Measurements from ENCODE around the gene TAS2R40.
A peak's percentile ranks its signal among the peaks of the same experiment; 100 is the strongest.
"Not testable (repeated sequence)": the region's sequence is repeated elsewhere in the genome, so short reads cannot be mapped to it uniquely, and the experiment has no call there.

TAS2R40 gene

DNA sequence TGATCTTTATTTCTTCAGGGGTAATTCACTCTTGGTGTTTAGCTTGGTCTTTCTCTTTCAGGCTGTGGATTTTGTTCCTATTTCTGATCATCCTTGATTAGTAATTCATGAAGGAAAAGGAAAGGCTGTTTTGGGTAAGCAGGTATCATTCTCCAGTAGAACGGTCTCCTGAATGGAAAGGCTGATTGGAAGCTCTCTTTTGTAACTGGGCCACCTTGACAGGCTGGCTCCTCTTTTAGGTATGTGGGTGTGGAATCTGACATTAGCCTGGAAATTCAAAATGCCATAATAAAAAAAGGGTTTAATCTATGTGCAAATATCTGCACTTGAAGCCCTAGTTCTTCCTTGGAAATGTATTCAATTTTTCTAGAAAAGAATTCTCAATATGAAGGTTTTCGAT lies 19.7 kb upstream of the TAS2R40 start:
- no peak for DNase-seq (ENCODE audit: insufficient read length, low spot score)
- FAIRE-seq: no peak
- TF ChIP-seq POU2F2 (IDR thresholded peaks at IDR 0.05; ENCODE audit: low read depth, low read length): no peak

DNA sequence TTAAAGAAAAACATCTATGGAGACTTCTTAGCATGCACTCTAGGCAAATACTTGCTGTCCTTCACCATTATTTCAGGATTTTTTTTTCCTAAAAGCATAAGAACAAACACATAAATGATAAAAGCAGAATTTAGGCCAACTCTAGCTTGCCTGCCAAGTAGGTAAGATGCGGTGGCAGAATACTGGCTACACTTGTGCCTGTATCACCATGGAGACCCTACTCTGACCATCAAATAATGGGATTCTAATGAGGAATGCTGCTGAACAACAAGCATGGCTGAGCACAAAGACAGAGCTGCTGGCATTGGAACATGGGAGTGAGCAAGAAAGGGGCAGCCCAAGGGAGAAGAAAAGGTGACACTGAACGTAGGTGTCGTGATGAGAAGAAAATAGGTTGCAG lies 18.5 kb upstream of the TAS2R40 start:
- FAIRE-seq (no peak), DNase-seq (ENCODE audit: insufficient read length, low spot score) (no peak)
- TF ChIP-seq POLR2A (IDR thresholded peaks at IDR 0.05; ENCODE audit: low read depth, low read length): no peak
- TF ChIP-seq PAX5 (IDR thresholded peaks at IDR 0.05; ENCODE audit: insufficient read depth, low read length, severe bottlenecking): no peak
- no peak for TF ChIP-seq TAF1 (IDR thresholded peaks at IDR 0.05; ENCODE audit: low read depth, low read length)
- TF ChIP-seq SPI1 (IDR thresholded peaks at IDR 0.05; ENCODE audit: low read depth, low read length): no peak
- TF ChIP-seq POU2F2 (IDR thresholded peaks at IDR 0.05; ENCODE audit: low read depth, low read length): no peak
- no peak for TF ChIP-seq POLR2AphosphoS5 (IDR thresholded peaks at IDR 0.05; ENCODE audit: low read depth, low read length)

DNA sequence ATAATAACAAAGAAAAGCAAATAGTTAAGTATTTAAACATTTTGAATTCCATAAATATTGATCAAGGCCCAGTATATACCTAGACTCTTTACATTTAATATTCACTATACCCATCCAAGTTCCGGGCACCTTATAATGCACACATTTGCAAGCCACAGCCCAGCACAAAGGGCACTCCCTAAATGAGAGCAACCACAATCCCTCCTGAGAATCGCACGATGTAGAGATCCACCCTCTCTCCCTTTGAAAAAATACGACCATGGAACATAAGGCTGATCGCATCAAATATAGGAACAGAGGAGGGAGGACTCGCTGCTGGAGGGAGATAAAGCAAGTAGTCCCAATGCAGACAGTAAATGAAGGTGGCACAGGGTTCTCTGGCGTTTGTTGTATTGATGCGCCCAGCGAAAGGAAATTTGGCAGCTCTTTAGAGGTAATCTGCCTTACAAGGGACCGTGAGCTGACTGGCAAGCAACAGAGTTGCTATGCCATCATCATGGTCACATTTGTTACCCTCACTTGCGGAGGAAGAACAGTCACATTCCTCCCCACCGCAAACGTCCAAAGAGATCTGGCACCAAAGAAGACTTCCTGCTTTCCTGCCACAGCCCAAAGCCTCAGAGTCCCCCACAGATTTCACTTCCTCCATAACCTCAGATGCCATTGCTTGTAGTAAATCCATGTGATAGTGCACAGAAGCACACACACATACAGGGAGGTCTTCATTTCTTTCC lies 16.1 kb upstream of the TAS2R40 start:
- FAIRE-seq (peak; percentile 93), DNase-seq (ENCODE audit: insufficient read length, low spot score) (peak; percentile 28)
- no peak for TF ChIP-seq TAF1 (IDR thresholded peaks at IDR 0.05; ENCODE audit: low read depth, low read length)
- no peak for TF ChIP-seq POLR2AphosphoS5 (IDR thresholded peaks at IDR 0.05; ENCODE audit: low read depth, low read length)
- peak; percentile 95 for TF ChIP-seq SPI1 (IDR thresholded peaks at IDR 0.05; ENCODE audit: low read depth, low read length)
- TF ChIP-seq POU2F2 (IDR thresholded peaks at IDR 0.05; ENCODE audit: low read depth, low read length): no peak

DNA sequence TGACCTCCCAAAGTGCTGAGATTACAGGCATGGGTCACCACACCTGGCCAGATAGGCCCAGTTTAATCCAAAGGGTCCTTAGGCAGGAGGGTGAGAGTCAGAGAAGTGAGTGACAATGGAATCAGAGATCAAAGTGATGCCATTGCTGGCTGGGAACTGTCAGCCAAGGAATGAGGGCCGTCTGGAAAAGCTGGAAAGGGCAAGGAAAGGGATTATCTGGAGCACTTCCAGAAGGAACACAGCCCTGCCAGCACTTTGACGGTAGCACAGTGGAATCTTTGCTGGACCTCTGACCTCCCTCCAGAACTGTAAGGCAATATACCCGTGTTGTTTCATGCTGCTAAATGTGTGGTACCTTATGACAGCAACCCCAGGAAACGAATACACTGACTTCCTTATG lies 11.3 kb upstream of the TAS2R40 start:
- TF ChIP-seq SPI1 (IDR thresholded peaks at IDR 0.05; ENCODE audit: low read depth, low read length) (no peak), TAF1 (IDR thresholded peaks at IDR 0.05; ENCODE audit: low read depth, low read length) (no peak), POLR2AphosphoS5 (IDR thresholded peaks at IDR 0.05; ENCODE audit: low read depth, low read length) (no peak), POLR2A (IDR thresholded peaks at IDR 0.05; ENCODE audit: low read depth, low read length) (no peak), POU2F2 (IDR thresholded peaks at IDR 0.05; ENCODE audit: low read depth, low read length) (no peak), PAX5 (IDR thresholded peaks at IDR 0.05; ENCODE audit: insufficient read depth, low read length, severe bottlenecking) (no peak)
- no peak for FAIRE-seq
- DNase-seq (ENCODE audit: insufficient read length, low spot score): no peak

DNA sequence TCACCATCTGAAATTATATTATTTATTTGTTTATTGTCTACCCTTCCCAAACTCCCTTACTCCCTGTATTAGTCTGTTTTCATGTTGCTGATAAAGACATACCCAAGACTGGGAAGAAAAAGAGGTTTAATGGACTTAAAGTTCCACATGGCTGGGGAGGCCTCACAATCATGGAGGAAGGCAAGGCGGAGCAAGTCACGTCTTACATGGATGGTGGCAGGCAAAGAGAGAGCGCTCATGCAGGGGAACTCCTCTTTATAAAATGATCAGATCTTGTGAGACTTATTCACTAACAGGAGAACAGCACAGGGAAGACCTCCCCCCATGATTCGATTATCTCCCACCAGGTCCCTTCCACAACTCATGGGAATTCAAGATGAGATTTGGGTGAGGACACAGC lies 8.4 kb upstream of the TAS2R40 start:
- FAIRE-seq; DNase-seq (ENCODE audit: insufficient read length, low spot score): not testable (repeated sequence)

DNA sequence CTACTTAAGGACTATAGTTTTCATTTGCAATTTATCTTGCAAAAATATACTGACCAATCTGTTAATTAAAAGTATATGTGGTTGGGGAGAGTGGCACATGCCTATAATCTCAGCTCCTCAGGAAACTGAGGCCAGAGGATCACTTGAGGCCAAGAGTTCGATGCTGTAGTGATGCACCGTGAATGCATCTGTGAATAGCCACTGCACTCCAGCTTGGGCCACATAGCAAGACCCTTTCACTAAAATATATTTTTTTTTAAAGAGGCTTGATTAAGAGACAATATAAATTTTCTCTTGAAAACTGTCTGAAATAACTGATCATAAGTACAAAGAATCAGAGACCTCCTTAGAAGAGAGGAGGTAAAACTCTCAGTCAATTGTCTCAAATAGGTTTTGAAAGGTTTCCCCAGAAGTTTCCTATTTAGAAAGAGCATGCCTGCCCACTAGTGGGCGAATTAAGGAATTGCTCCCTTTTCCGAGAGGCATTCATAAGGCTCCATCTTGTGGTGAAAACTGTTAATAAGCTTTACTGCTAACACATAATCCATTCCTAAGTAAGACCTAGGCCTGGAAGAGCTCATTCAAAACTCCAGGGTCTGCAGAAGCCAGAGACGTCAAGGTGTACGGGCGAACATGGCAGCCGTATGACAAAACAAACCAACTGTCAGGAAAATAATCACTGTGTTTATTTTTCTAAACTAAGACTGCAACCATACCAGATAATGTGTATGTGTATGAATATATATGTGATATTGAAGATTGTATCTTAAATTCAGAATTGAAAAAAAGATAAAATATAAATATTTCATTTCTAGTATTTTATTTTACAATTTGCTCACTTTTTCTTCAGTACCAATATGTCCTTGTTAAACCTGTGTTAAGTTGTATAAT lies 6.8 kb upstream of the TAS2R40 start:
- no peak for TF ChIP-seq POU2F2 (IDR thresholded peaks at IDR 0.05; ENCODE audit: low read depth, low read length)
- TF ChIP-seq PAX5 (IDR thresholded peaks at IDR 0.05; ENCODE audit: insufficient read depth, low read length, severe bottlenecking): no peak
- TF ChIP-seq POLR2AphosphoS5 (IDR thresholded peaks at IDR 0.05; ENCODE audit: low read depth, low read length): no peak
- TF ChIP-seq TAF1 (IDR thresholded peaks at IDR 0.05; ENCODE audit: low read depth, low read length): no peak
- TF ChIP-seq POLR2A (IDR thresholded peaks at IDR 0.05; ENCODE audit: low read depth, low read length): no peak
- no peak for TF ChIP-seq SPI1 (IDR thresholded peaks at IDR 0.05; ENCODE audit: low read depth, low read length)
- peak; percentile 41 for DNase-seq (ENCODE audit: insufficient read length, low spot score)
- FAIRE-seq: peak; percentile 82

DNA sequence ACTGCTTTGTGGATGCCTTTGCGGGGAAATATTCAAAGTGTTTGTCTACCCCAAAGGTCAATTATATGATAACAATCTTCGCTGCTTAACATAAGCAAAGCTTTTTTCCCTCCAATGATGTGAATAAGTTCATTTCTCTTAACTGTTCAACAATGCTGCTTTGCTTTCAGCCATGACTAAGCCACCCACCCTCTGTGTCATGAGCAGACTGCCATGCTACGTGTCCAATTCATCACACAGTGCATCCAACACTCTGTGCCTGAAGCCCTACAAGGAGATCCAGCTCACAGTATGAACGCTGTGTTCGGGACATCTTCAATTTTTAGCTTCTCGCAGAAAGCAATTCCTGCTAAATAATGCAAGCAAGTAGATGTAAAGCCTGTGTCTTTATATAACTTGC lies 5.7 kb upstream of the TAS2R40 start:
- DNase-seq (ENCODE audit: insufficient read length, low spot score): no peak
- FAIRE-seq: no peak
- TF ChIP-seq TAF1 (IDR thresholded peaks at IDR 0.05; ENCODE audit: low read depth, low read length): no peak
- TF ChIP-seq POU2F2 (IDR thresholded peaks at IDR 0.05; ENCODE audit: low read depth, low read length): no peak
- TF ChIP-seq PAX5 (IDR thresholded peaks at IDR 0.05; ENCODE audit: insufficient read depth, low read length, severe bottlenecking): no peak
- no peak for TF ChIP-seq POLR2AphosphoS5 (IDR thresholded peaks at IDR 0.05; ENCODE audit: low read depth, low read length)
- TF ChIP-seq POLR2A (IDR thresholded peaks at IDR 0.05; ENCODE audit: low read depth, low read length): no peak
- TF ChIP-seq SPI1 (IDR thresholded peaks at IDR 0.05; ENCODE audit: low read depth, low read length): no peak

DNA sequence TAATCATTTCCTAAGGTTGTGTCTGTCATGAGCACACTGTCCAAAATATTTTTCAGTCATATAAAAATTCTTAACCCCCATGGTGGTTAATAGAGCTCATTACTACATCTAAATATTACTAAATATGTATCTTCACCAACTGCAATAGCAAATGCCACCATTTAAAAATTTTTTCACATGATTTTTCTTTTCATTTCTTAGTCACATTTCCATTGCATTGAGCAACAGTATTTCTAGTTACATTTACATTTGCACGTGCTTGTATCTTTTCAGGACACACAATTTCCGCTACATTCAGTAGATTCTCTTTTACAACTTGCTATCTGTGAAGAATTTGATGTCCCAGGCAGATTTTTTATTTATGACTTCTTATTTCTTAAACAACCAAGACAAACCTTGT lies 5.2 kb upstream of the TAS2R40 start:
- FAIRE-seq (no peak), DNase-seq (ENCODE audit: insufficient read length, low spot score) (no peak)
- no peak for TF ChIP-seq PAX5 (IDR thresholded peaks at IDR 0.05; ENCODE audit: insufficient read depth, low read length, severe bottlenecking)
- no peak for TF ChIP-seq POLR2A (IDR thresholded peaks at IDR 0.05; ENCODE audit: low read depth, low read length)
- no peak for TF ChIP-seq POU2F2 (IDR thresholded peaks at IDR 0.05; ENCODE audit: low read depth, low read length)
- no peak for TF ChIP-seq SPI1 (IDR thresholded peaks at IDR 0.05; ENCODE audit: low read depth, low read length)
- no peak for TF ChIP-seq POLR2AphosphoS5 (IDR thresholded peaks at IDR 0.05; ENCODE audit: low read depth, low read length)
- no peak for TF ChIP-seq TAF1 (IDR thresholded peaks at IDR 0.05; ENCODE audit: low read depth, low read length)

DNA sequence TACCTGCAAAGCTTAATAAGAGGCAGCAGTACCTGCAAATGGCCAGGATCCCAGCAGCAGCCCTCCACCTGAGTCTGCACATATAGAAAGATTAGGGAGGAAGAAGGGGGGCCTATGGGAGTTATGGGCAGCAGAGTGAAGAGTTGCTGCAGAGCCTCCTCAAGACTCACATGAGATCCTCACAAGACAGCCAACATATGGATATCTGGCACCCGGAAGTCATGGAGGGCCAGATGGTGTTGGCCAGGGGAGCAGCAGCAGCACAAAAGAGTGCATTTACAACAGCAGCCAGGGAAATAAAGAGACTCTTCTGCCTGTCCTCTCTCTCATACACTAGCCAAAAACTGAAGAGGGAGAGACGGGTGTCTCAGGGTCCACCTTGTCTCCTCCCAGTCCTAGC lies 4.0 kb upstream of the TAS2R40 start:
- TF ChIP-seq SPI1 (IDR thresholded peaks at IDR 0.05; ENCODE audit: low read depth, low read length) (no peak), TAF1 (IDR thresholded peaks at IDR 0.05; ENCODE audit: low read depth, low read length) (no peak), PAX5 (IDR thresholded peaks at IDR 0.05; ENCODE audit: insufficient read depth, low read length, severe bottlenecking) (no peak), POLR2A (IDR thresholded peaks at IDR 0.05; ENCODE audit: low read depth, low read length) (no peak), POU2F2 (IDR thresholded peaks at IDR 0.05; ENCODE audit: low read depth, low read length) (no peak), POLR2AphosphoS5 (IDR thresholded peaks at IDR 0.05; ENCODE audit: low read depth, low read length) (no peak)
- no peak for DNase-seq (ENCODE audit: insufficient read length, low spot score)
- FAIRE-seq: no peak

DNA sequence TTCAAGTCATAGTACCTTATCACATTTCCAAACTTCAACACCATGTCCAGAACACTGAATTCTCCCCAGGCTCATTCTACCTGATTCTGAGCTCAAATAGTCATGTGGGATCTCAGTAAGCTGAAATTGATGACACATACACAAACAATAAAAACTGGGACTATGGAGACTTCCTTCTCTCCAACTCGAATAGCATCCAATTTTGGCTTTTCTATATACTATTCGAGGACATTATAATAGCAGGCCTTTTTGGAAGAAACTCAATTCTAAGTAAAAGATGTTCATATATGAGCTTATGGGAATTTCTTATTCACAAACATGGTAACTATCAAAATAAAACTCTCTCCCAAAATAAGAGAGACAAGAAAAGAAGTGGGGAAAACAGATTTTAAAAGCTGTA lies 551 bp upstream of the TAS2R40 start:
- no peak for TF ChIP-seq PAX5 (IDR thresholded peaks at IDR 0.05; ENCODE audit: insufficient read depth, low read length, severe bottlenecking)
- no peak for TF ChIP-seq SPI1 (IDR thresholded peaks at IDR 0.05; ENCODE audit: low read depth, low read length)
- no peak for TF ChIP-seq POU2F2 (IDR thresholded peaks at IDR 0.05; ENCODE audit: low read depth, low read length)
- TF ChIP-seq POLR2A (IDR thresholded peaks at IDR 0.05; ENCODE audit: low read depth, low read length): no peak
- FAIRE-seq (no peak), DNase-seq (ENCODE audit: insufficient read length, low spot score) (no peak)
